H9 (cell line): ENCODE measurements around the gene FGF12. TPM values are rescaled to one million over a fixed set of nuclear protein-coding genes. Genes with fewer than 3 reads are reported as not detected.

Source experiments
- DNase-seq: peaks from one replicate; pipeline ENCODE4 v3.0.0-alpha.2; 2017
- H2AFZ ChIP-seq: one replicate; pipeline ENCODE4 v1.6.1; 2013; ENCODE audit warnings: mild to moderate bottlenecking, low read length, control low read depth, moderate library complexity
- H2AK5ac ChIP-seq: 2 replicates; pipeline ENCODE4 v1.6.1; 2013; ENCODE audit warnings: low read length, control low read depth, mixed read lengths; ENCODE audit not compliant: insufficient read length
- H2BK120ac ChIP-seq: one replicate; pipeline ENCODE4 v1.6.1; 2013; ENCODE audit warnings: low read depth, mild to moderate bottlenecking, low read length, control low read depth, inconsistent platforms; ENCODE audit not compliant: poor library complexity, severe bottlenecking
- H2BK12ac ChIP-seq: 2 replicates; pipeline ENCODE4 v1.6.1; 2013; ENCODE audit warnings: low read length, control low read depth, mixed read lengths, low read depth; ENCODE audit not compliant: insufficient read length
- H2BK15ac ChIP-seq: 2 replicates; pipeline ENCODE4 v1.6.1; 2013; ENCODE audit warnings: low read depth, low read length, control low read depth
- H2BK20ac ChIP-seq: one replicate; pipeline ENCODE4 v1.6.1; 2013; ENCODE audit warnings: low read depth, mild to moderate bottlenecking, low read length, control low read depth, inconsistent platforms; ENCODE audit not compliant: poor library complexity, severe bottlenecking
- H2BK5ac ChIP-seq: 2 replicates; pipeline ENCODE4 v1.6.1; 2013; ENCODE audit warnings: low read length, control low read depth, mixed read lengths; ENCODE audit not compliant: insufficient read length
- H3K14ac ChIP-seq: 2 replicates; pipeline ENCODE4 v1.6.1; 2013; ENCODE audit warnings: low read length, control low read depth; ENCODE audit not compliant: insufficient read depth
- H3K18ac ChIP-seq: 2 replicates; pipeline ENCODE4 v1.6.1; 2013; ENCODE audit warnings: low read depth, mild to moderate bottlenecking, mixed read lengths, low read length, control low read depth; ENCODE audit not compliant: insufficient read length
- H3K23ac ChIP-seq: 2 replicates; pipeline ENCODE4 v1.6.1; 2013; ENCODE audit warnings: low read length, control low read depth, mixed read lengths, low read depth; ENCODE audit not compliant: insufficient read length
- H3K23me2 ChIP-seq: 2 replicates; pipeline ENCODE4 v1.6.1; 2013; ENCODE audit warnings: low read depth, mild to moderate bottlenecking, mixed read lengths, low read length, control low read depth; ENCODE audit not compliant: insufficient read length, poor library complexity, severe bottlenecking
- H3K27ac ChIP-seq: 2 replicates; pipeline ENCODE4 v1.5.1; 2013; ENCODE audit warnings: low read length, control low read depth, mixed read lengths, low read depth; ENCODE audit not compliant: insufficient read length
- H3K27me3 ChIP-seq: 2 replicates; pipeline ENCODE4 v1.6.1; 2013; ENCODE audit warnings: low read length, control low read depth, inconsistent platforms; ENCODE audit not compliant: insufficient read depth
- H3K4ac ChIP-seq: 2 replicates; pipeline ENCODE4 v1.6.1; 2013; ENCODE audit warnings: low read depth, mild to moderate bottlenecking, control low read depth, inconsistent platforms, low read length, moderate library complexity
- H3K4me1 ChIP-seq: 2 replicates; pipeline ENCODE4 v1.6.1; 2013; ENCODE audit warnings: low read length, control low read depth, inconsistent platforms; ENCODE audit not compliant: insufficient read depth
- H3K4me2 ChIP-seq: 2 replicates; pipeline ENCODE4 v1.6.1; 2013; ENCODE audit warnings: low read length, control low read depth, mixed read lengths; ENCODE audit not compliant: insufficient read length, insufficient read depth
- H3K56ac ChIP-seq: 2 replicates; pipeline ENCODE4 v1.6.1; 2013; ENCODE audit warnings: low read depth, mild to moderate bottlenecking, mixed read lengths, low read length, control low read depth; ENCODE audit not compliant: insufficient read length
- H3K79me1 ChIP-seq: 2 replicates; pipeline ENCODE4 v1.6.1; 2013; ENCODE audit warnings: low read depth, mild to moderate bottlenecking, moderate library complexity, low read length, control low read depth, inconsistent platforms; ENCODE audit not compliant: insufficient read depth, poor library complexity, severe bottlenecking
- H3K79me2 ChIP-seq: 2 replicates; pipeline ENCODE4 v1.6.1; 2013; ENCODE audit warnings: low read length, control low read depth, inconsistent platforms; ENCODE audit not compliant: insufficient read depth
- H3K9ac ChIP-seq: 2 replicates; pipeline ENCODE4 v1.6.1; 2013; ENCODE audit warnings: low read length, control low read depth, mixed read lengths; ENCODE audit not compliant: insufficient read length; ENCODE audit errors: extremely low read depth
- H3K9me3 ChIP-seq: one replicate; pipeline ENCODE4 v1.6.1; 2013; ENCODE audit warnings: low read depth, low read length, inconsistent platforms; ENCODE audit not compliant: control insufficient read depth
- H3T11ph ChIP-seq: one replicate; pipeline ENCODE4 v1.6.1; 2013; ENCODE audit warnings: mild to moderate bottlenecking, low read length, control low read depth, inconsistent platforms
- H4K20me1 ChIP-seq: one replicate; pipeline ENCODE4 v1.6.1; 2013; ENCODE audit not compliant: control insufficient read depth, insufficient read length, insufficient read depth
- H4K5ac ChIP-seq: 2 replicates; pipeline ENCODE4 v1.6.1; 2013; ENCODE audit warnings: low read depth, mild to moderate bottlenecking, mixed read lengths, low read length, control low read depth; ENCODE audit not compliant: insufficient read length
- H4K8ac ChIP-seq: replicated peaks from 2 replicates; pipeline ENCODE4 v1.6.1; 2013; ENCODE audit warnings: low read length, control low read depth, mixed read lengths, low read depth; ENCODE audit not compliant: insufficient read length
- H4K91ac ChIP-seq: 2 replicates; pipeline ENCODE4 v1.6.1; 2013; ENCODE audit warnings: low read depth, mild to moderate bottlenecking, moderate library complexity, mixed read lengths, low read length, control low read depth; ENCODE audit not compliant: insufficient read length
- H3K27ac Mint-ChIP-seq, 3 experiments: 2 replicates in 2 of 3; 3 replicates in 1 of 3; pipeline ENCODE4 v1.8.0; 2020 to 2021; ENCODE audit warnings: mixed read lengths in 3 of 3, mild to moderate bottlenecking in 1 of 3, moderate library complexity in 1 of 3
- H3K27me3 Mint-ChIP-seq: 2 replicates; pipeline ENCODE4 v1.8.0; 2021; ENCODE audit warnings: low read depth, mild to moderate bottlenecking, moderate library complexity, mixed read lengths
- H3K36me3 Mint-ChIP-seq, 3 experiments: 2 replicates in 2 of 3; 3 replicates in 1 of 3; pipeline ENCODE4 v1.8.0; 2020 to 2021; ENCODE audit warnings: low read depth in 3 of 3, mixed read lengths in 3 of 3; ENCODE audit not compliant: insufficient read depth in 1 of 3
- H3K4me1 Mint-ChIP-seq, 2 experiments: 2 replicates each; pipeline ENCODE4 v1.8.0; 2020; ENCODE audit warnings: mixed read lengths in 2 of 2
- H3K4me3 Mint-ChIP-seq, 2 experiments: 2 replicates in 1 of 2; 3 replicates in 1 of 2; pipeline ENCODE4 v1.8.0; 2020 to 2021; ENCODE audit warnings: mild to moderate bottlenecking in 2 of 2, mixed read lengths in 2 of 2, moderate library complexity in 1 of 2
- H3K9me3 Mint-ChIP-seq, 2 experiments: 2 replicates in 1 of 2; 3 replicates in 1 of 2; pipeline ENCODE4 v1.8.0; 2020; ENCODE audit warnings: mild to moderate bottlenecking in 2 of 2, mixed read lengths in 2 of 2, moderate library complexity in 1 of 2
- WGBS: extraction: QIAGEN DNeasy Blood & Tissue Kit; methylation state at CpG from one replicate; pipeline ENCODE4 v1.1.7; 2013; ENCODE audit warnings: missing lambda C conversion rate, low lambda C conversion rate, mixed read lengths; ENCODE audit not compliant: insufficient read length; ENCODE audit errors: extremely low coverage; 5-methylcytosine and 5-hydroxymethylcytosine counted together
- total RNA-seq: library from RNA; stranded (reverse); gene quantifications from 2 replicates; pipeline ENCODE4 v1.2.1, GENCODE V29; 2021
- TF ChIP-seq, protein P1 (sequence below): fragments of 200-600 bp; sonication (generic); conservative IDR thresholded peaks from 3 replicates; pipeline ENCODE4 v1.8.0; 2021; ENCODE audit warnings: antibody characterized with exemption, mild to moderate bottlenecking

The FGF12 gene
- total RNA-seq, 1 experiment from 2014 or later = 5.6 TPM

DNA sequence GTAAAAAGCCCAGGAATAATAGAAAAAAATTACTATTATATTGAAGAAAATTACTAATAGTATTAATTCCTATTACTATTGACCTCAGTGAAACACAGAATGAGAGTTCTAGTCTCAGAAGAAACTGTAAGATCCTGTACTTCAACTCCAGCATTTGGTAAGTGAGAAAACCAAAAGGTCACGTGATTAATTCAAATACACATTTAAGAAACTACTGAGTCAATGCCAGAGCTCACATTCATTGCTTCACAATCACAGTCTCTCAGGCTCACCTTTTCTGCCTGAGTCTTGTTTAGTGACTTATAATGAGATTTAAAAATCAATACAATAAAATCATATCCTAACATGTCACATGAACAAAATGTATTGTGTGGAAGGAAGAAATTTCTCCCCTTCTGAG, 556.1 kb downstream of the FGF12 start:
- no peak overlapping the region for H3K27ac Mint-ChIP-seq
- Histone ChIP-seq H3K4ac (no peak overlapping the region), H3K4me1 (peaks cover 3% of the 10 kb centered on the region; the same call in 1 of the 2 replicates), H4K5ac (no peak overlapping the region), H4K8ac (no peak overlapping the region), H3K18ac (no peak overlapping the region), H3K56ac (no peak overlapping the region), H2AK5ac (no peak overlapping the region), H3K79me2 (no peaks in the 10 kb centered on the region), H2BK15ac (no peak overlapping the region), H3K23me2 (no peaks in the 10 kb centered on the region), H2BK120ac (no peak overlapping the region), H3K23ac (no peak overlapping the region), H3K9ac (no peak overlapping the region), H3T11ph (no peak overlapping the region), H4K91ac (no peak overlapping the region), H4K20me1 (no peaks in the 10 kb centered on the region), H3K9me3 (no peaks in the 10 kb centered on the region), H3K79me1 (no peaks in the 10 kb centered on the region), H3K4me2 (no peak overlapping the region), H3K27me3 (no peaks in the 10 kb centered on the region), H2BK20ac (no peak overlapping the region), H3K27ac (no peak overlapping the region), H2BK5ac (no peak overlapping the region), H2BK12ac (no peak overlapping the region), H2AFZ (no peak overlapping the region), H3K14ac (no peak overlapping the region)
- no peak for DNase-seq
- H3K9me3 Mint-ChIP-seq = no peaks in the 10 kb centered on the region; a peak in 1 of 5 replicates
- no CpG with 5 or more reads among the region's 1 CpG for WGBS
- peaks cover 32 to 36% of the 10 kb centered on the region in 2 experiments for H3K4me1 Mint-ChIP-seq
- H3K4me3 Mint-ChIP-seq = no peak overlapping the region
- TF ChIP-seq, protein P1, sequence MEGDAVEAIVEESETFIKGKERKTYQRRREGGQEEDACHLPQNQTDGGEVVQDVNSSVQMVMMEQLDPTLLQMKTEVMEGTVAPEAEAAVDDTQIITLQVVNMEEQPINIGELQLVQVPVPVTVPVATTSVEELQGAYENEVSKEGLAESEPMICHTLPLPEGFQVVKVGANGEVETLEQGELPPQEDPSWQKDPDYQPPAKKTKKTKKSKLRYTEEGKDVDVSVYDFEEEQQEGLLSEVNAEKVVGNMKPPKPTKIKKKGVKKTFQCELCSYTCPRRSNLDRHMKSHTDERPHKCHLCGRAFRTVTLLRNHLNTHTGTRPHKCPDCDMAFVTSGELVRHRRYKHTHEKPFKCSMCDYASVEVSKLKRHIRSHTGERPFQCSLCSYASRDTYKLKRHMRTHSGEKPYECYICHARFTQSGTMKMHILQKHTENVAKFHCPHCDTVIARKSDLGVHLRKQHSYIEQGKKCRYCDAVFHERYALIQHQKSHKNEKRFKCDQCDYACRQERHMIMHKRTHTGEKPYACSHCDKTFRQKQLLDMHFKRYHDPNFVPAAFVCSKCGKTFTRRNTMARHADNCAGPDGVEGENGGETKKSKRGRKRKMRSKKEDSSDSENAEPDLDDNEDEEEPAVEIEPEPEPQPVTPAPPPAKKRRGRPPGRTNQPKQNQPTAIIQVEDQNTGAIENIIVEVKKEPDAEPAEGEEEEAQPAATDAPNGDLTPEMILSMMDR = no peak
- H3K36me3 Mint-ChIP-seq = no peaks in the 10 kb centered on the region
- peaks cover 9% of the 10 kb centered on the region for H3K27me3 Mint-ChIP-seq
